Measurements from ENCODE around the gene AP2A2.

AP2A2 gene

GRCh38 chr11:977830-978720 is 52.4 kb downstream of the AP2A2 start:
- no peak for FAIRE-seq

- FAIRE-seq, result no peak
Measured at GRCh38 chr11:978781-979180, 53.1 kb downstream of the AP2A2 start.

- FAIRE-seq, result no peak
Measured at GRCh38 chr11:980438-981357, 55.0 kb downstream of the AP2A2 start.

DNA sequence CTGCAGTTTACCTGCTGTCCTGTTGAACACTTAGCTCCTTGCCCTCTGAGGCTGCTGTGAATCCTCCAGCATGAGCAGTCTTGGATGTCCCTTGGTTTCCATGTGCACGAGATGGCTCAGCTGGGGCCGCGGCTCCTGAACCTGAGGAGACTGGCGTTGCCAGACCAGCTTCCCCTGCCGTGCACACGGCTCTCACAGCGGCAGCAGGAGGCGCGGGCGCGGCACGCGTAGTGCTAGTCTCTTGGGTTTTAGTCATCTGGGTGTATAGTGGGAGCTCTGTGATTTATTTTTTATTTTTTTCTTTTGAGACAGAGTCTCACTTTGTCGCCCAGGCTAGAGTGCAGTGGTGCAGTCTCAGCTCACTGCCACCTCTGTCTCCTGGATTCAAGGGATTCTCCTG is 56.1 kb downstream of the AP2A2 start:
- no peak for FAIRE-seq

GRCh38 chr11:984546-984945 is 58.9 kb downstream of the AP2A2 start:
- FAIRE-seq, result no peak

GRCh38 chr11:985406-985805 is 59.7 kb downstream of the AP2A2 start:
- no peak for FAIRE-seq

- FAIRE-seq, result no peak
Measured at GRCh38 chr11:985848-986247, 60.2 kb downstream of the AP2A2 start.

GRCh38 chr11:986270-986951 is 60.7 kb downstream of the AP2A2 start:
- FAIRE-seq, result no peak

- no peak for FAIRE-seq
Measured at GRCh38 chr11:986952-987305, 61.3 kb downstream of the AP2A2 start.

DNA sequence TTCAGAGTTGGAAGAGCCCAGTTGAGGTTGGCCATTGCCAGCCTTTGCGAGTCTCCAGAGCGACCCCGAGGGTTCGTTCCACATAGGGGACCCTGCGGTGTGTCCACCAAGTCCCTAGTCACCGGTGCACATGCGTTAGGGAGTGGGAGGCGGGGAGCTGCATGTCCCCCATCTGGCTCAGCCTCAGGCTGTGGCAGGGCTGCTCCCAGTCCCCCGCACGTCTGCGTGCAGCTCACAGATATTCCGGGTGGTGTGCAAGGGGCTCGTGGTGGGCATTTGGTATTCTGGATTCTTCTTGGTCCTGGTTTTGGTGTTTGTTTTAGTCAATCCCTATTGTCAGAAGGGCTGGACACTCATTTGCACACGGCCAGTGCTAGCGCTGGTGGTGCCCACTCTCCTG is 62.0 kb downstream of the AP2A2 start:
- FAIRE-seq, result no peak

- no peak for FAIRE-seq
Measured at GRCh38 chr11:990101-990500, 64.4 kb downstream of the AP2A2 start.

GRCh38 chr11:991034-991433 is 65.4 kb downstream of the AP2A2 start:
- no peak for FAIRE-seq

DNA sequence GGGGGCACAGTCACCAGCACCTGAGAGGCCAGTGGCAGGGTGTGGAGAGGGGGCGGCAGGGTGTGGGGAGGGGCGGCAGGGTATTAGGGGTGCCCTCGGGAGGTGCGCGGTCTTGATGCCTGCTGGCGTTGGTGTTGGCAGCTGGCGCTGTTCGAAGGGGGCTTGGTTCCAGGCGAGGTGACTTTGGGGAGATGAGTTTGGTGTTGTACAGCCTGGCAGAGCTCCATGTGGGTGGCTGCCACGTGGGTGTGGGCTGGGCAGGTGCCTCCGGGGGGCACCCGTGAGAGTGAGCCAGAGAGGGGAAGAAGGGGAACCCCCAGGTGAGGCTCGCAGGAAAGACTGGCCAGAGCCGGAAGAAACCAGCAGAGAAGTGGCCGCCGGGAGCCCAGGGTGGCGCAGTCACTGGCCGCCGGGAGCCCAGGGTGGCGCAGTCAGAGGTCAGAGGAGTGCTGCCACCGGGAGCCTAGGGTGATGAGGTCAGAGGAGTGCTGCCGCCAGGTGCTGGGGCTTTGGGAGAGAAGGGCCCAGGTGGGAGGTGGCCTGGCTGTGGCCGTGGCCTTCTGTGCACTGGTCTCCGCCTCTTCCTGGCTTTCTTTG is 66.1 kb downstream of the AP2A2 start:
- no peak for FAIRE-seq

DNA sequence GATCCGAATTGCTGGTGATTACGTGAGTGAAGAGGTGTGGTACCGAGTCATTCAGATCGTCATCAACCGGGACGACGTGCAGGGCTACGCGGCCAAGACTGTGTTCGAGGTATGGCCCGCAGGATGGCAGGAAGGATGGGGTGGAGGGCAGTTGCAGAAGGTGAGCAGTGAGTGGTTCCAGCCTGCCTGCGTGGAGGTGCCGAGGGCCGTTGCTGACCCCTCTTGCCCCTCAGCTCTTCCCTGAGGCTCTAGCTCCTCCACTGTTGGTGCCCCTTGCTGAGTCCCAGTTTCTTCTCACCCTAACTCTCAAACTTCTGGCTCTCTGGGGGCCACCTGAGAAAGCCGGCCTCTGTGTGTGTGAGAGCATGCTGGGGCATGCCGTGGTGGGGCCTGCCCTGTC is 66.9 kb downstream of the AP2A2 start:
- no peak for FAIRE-seq

- no peak for FAIRE-seq
Measured at GRCh38 chr11:993632-994167, 68.0 kb downstream of the AP2A2 start.

- no peak for FAIRE-seq
Measured at GRCh38 chr11:995044-995751, 69.5 kb downstream of the AP2A2 start.

GRCh38 chr11:995752-996420 is 70.2 kb downstream of the AP2A2 start:
- no peak for FAIRE-seq

GRCh38 chr11:996681-997080 is 71.0 kb downstream of the AP2A2 start:
- no peak for FAIRE-seq

DNA sequence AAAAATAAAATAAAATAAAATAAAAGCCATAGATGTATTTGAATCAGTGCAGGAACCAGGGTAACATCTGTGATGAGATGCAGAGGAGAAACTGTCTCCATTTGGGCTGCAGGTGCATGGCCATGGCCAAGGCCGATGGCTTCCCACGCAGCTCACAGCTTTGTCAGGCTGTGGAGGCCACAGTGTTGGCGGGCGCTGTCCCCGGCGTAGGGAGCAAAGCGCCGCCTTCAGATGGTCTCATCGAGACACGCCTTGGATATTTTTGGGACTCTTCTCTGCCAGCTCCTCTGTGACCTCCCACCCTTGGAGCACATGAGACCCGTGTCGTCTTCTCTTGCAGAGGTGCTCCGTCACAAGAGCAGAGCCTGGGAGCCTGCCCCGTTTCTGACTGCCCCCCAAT is 72.2 kb downstream of the AP2A2 start:
- no peak for FAIRE-seq

DNA sequence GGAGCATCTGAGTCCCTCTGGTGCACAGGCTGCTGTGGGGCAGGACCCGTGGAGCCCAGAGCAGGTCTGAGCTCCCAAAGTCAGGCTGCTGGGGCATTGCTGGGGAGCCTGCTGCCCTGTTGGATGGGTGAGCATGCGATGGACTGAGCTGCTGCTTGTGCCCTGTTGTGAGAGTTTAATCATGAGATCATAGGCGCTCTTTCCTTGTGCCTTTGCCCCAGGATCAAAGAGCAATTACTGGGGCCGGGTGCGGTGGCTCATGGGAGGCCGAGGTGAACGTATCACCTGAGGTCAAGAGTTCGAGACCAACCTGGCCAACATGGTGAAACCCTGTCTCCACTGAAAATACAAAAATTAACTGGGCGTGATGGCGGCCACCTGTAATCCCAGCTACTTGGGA is 73.3 kb downstream of the AP2A2 start:
- no peak for FAIRE-seq

Data from A204.1 (cell line).